ENCODE results near the gene SYT7.

- no peak for TF ChIP-seq FOXA2 (IDR thresholded peaks at IDR 0.05)
- no peak for TF ChIP-seq CTCF (IDR thresholded peaks at IDR 0.05; ENCODE audit: low read depth, low read length, missing input control)
- no peak for TF ChIP-seq RAD21 (IDR thresholded peaks at IDR 0.05)
- no peak for TF ChIP-seq TAF1 (conservative IDR thresholded peaks at IDR 0.05)
- TF ChIP-seq REST (IDR thresholded peaks at IDR 0.05): no peak
- TF ChIP-seq ZBTB33 (IDR thresholded peaks at IDR 0.05): no peak
Measured at GRCh38 chr11:61522881-61523280, 58.0 kb downstream of the SYT7 start.

All from liver (tissue), 3 donors.